ENCODE results near the gene FIBP.
A peak's percentile ranks its signal among the peaks of the same experiment; 100 is the strongest.

FIBP gene

GRCh38 chr11:65847746-65848145 lies 40.5 kb downstream of the FIBP start:
- no peak for DNase-seq
- intact Hi-C loops (cut with DNase I; ENCODE audit: low total_unique reads) = no loop called here
- Histone ChIP-seq H3K9me3 (peaks cover 0 to 4% (median 0%) of the 10 kb centered on the region in 3 donors), H3K4me1 (no peaks in the 10 kb centered on the region), H3K4me3 (no peak overlapping the region), H3K27ac (no peak overlapping the region), H3K27me3 (no peaks in the 10 kb centered on the region), H3K36me3 (peaks cover 16 to 26% (median 25%) of the 10 kb centered on the region in 3 donors)
- TF ChIP-seq, protein P1, sequence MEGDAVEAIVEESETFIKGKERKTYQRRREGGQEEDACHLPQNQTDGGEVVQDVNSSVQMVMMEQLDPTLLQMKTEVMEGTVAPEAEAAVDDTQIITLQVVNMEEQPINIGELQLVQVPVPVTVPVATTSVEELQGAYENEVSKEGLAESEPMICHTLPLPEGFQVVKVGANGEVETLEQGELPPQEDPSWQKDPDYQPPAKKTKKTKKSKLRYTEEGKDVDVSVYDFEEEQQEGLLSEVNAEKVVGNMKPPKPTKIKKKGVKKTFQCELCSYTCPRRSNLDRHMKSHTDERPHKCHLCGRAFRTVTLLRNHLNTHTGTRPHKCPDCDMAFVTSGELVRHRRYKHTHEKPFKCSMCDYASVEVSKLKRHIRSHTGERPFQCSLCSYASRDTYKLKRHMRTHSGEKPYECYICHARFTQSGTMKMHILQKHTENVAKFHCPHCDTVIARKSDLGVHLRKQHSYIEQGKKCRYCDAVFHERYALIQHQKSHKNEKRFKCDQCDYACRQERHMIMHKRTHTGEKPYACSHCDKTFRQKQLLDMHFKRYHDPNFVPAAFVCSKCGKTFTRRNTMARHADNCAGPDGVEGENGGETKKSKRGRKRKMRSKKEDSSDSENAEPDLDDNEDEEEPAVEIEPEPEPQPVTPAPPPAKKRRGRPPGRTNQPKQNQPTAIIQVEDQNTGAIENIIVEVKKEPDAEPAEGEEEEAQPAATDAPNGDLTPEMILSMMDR (IDR thresholded peaks at IDR 0.05) = no peak

DNA sequence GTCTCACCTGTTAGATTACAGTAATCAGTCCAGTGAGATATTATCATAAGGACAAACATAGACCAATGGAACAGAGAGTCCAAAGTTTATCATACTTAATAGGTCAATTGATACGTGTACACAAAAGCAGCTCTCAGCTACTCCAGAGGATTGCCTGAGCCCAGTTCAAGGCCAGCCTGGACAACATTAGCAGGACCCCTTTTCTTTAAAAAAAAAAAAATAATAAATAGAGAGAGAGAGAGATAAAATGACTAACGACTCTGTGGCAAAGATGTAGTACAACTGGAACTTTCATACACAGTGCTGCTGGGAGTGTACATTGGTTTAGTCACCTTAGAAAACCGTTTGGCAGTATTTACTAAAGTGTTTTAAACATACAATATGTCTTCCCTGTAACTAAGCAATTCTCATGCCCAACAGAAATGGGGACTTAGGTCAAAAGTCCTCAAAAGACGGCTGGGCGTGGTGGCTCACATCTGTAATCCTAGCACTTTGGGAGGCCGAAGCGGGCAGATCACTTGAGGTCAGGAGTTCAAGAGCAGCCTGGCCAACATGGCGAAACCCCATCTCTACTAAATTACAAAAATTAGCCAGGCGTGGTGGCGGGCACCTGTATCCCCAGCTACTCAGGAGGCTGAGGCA lies 43.9 kb downstream of the FIBP start:
- Histone ChIP-seq H3K9me3 (no peaks in the 10 kb centered on the region), H3K27ac (no peak overlapping the region), H3K4me1 (no peaks in the 10 kb centered on the region), H3K36me3 (no peaks in the 10 kb centered on the region), H3K27me3 (no peaks in the 10 kb centered on the region), H3K4me3 (no peak overlapping the region)
- intact Hi-C loops (cut with DNase I; ENCODE audit: low total_unique reads) = no loop called here
- DNase-seq = no peak
- TF ChIP-seq, protein P1 (IDR thresholded peaks at IDR 0.05) = no peak

DNA sequence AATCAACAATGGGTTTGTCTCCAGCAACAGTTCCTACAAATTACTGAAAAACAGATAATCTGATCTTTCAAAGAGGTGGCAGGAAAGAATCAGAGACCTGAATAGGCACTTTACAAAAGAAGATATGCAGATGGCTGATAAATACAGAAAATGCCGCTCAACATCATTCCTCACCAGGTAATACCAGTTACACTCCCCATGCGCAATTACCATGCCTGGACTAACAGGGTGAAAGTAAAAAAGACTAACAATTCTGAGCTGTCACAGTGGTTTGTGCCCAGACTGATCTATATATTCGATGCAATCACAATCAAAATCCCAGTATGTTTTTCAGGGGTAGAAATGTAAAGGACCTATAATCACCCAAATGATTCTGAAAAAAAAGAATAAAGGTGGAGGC lies 44.5 kb downstream of the FIBP start:
- intact Hi-C loops (cut with DNase I; ENCODE audit: low total_unique reads) = no loop called here
- Histone ChIP-seq H3K9me3 (no peaks in the 10 kb centered on the region), H3K36me3 (no peaks in the 10 kb centered on the region), H3K27ac (no peak overlapping the region), H3K4me1 (no peaks in the 10 kb centered on the region), H3K4me3 (no peak overlapping the region), H3K27me3 (no peaks in the 10 kb centered on the region)
- TF ChIP-seq, protein P1 (IDR thresholded peaks at IDR 0.05) = no peak
- no peak for DNase-seq

DNA sequence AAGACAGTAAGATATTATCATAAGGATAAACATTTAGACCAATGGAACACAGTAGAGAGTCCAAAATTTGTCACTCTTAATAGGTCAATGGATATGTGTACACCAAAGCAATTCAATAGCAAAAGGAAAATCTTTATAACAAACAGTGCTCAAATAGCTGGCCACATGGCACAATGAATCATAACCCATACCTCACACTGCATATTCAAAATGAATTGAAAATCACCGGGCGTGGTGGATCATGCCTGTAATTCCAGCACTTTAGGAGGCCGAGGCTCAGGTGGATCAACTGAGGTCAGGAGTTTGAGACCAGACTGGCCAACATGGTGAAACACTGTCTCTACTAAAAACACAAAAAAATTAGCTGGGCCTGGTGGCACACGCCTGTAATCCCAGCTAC lies 46.1 kb downstream of the FIBP start:
- TF ChIP-seq, protein P1 (IDR thresholded peaks at IDR 0.05) = no peak
- Histone ChIP-seq H3K27me3 (no peaks in the 10 kb centered on the region), H3K36me3 (no peaks in the 10 kb centered on the region), H3K27ac (no peak overlapping the region), H3K4me3 (no peak overlapping the region), H3K4me1 (no peaks in the 10 kb centered on the region), H3K9me3 (no peaks in the 10 kb centered on the region)
- DNase-seq = no peak
- intact Hi-C loops (cut with DNase I; ENCODE audit: low total_unique reads) = no loop called here

DNA sequence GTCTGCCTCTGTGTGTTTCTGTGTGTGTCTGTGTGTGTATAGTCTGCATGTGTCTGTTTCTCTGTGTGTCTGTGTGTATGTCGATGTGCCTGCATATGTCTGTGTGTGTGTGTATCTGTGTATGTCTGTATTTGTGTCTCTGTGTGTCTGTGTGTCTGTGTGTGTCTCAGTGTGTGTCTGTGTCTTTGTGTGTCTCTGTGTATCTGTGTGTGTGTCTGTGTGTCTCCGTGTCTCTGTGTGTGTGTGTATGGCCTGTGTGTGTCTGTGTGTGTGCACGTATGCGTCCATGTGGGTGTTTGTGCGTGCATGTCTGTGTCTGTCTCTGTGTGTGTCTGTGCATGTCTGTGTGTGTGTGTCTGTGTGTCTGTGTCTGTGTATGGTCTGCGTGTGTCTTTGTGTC lies 54.1 kb downstream of the FIBP start:
- Histone ChIP-seq H3K36me3 (no peaks in the 10 kb centered on the region), H3K9me3 (no peaks in the 10 kb centered on the region), H3K4me3 (peak overlapping the region; percentile 57 to 66), H3K4me1 (peaks cover 0 to 16% (median 9%) of the 10 kb centered on the region in 4 donors), H3K27ac (peak overlapping the region in 1 of 2 donors; percentile 4), H3K27me3 (no peaks in the 10 kb centered on the region)
- intact Hi-C loops (cut with DNase I; ENCODE audit: low total_unique reads) = no loop called here
- DNase-seq = peak in 1 of 2 donors; percentile 21
- TF ChIP-seq, protein P1 (IDR thresholded peaks at IDR 0.05) = no peak
